H1 (cell line): Measurements from ENCODE around the gene POFUT2.

ENCODE experiments used
- CREB1 ChIP-seq: IDR thresholded peaks from 2 replicates; pipeline ENCODE4 v1.6.1; 2012; ENCODE audit warnings: inconsistent platforms
- YY1 ChIP-seq: IDR thresholded peaks from 2 replicates; pipeline ENCODE4 v1.6.1; 2011; ENCODE audit warnings: low read depth, mild to moderate bottlenecking, low read length

GRCh38 chr21:45327441-45328197 lies 39.9 kb upstream of the POFUT2 start:
- TF ChIP-seq CREB1: no peak
- TF ChIP-seq YY1: no peak
